K562 (cell line): ENCODE measurements around the gene KLK13.

Experiments
- ATF4 ChIP-seq: fragments of 450-650 bp; formaldehyde crosslinking; IDR thresholded peaks from 2 replicates; pipeline ENCODE4 v1.4.0; 2022; ENCODE audit warnings: mild to moderate bottlenecking, moderate library complexity
- CBX2 ChIP-seq: fragments of 200-600 bp; sonication (generic); IDR thresholded peaks from one replicate; pipeline ENCODE4 v1.6.1; 2012; ENCODE audit warnings: mild to moderate bottlenecking, low read length, inconsistent platforms; ENCODE audit not compliant: insufficient read depth, poor library complexity, severe bottlenecking
- IRF1 ChIP-seq: sonication (generic); formaldehyde crosslinking; IDR thresholded peaks from 2 replicates; pipeline ENCODE4 v1.8.0; 2022; ENCODE audit warnings: missing genetic modification reagents, mild to moderate bottlenecking, borderline replicate concordance
- SMC3 ChIP-seq: conservative IDR thresholded peaks from 2 replicates; pipeline ENCODE4 v1.6.1; 2011; ENCODE audit warnings: low read depth, low read length, improper control_type of control experiment; ENCODE audit not compliant: insufficient read depth
- TAF9B ChIP-seq: fragments of 450-650 bp; IDR thresholded peaks from 2 replicates; pipeline ENCODE4 v1.6.1; 2018; ENCODE audit warnings: mild to moderate bottlenecking; ENCODE audit not compliant: partially characterized antibody
- ZBTB33 ChIP-seq: sonication (generic); formaldehyde crosslinking; IDR thresholded peaks from 2 replicates; pipeline ENCODE4 v1.8.1; 2023; ENCODE audit warnings: mild to moderate bottlenecking, missing genetic modification reagents
- ZNF324 ChIP-seq: fragments of 250-450 bp; sonication (Bioruptor Pico); IDR thresholded peaks from 2 replicates; pipeline ENCODE4 v1.4.0; 2020; ENCODE audit warnings: mild to moderate bottlenecking
- ZNF354B ChIP-seq: fragments of 250-450 bp; sonication (Bioruptor Pico); IDR thresholded peaks from 2 replicates; pipeline ENCODE4 v1.4.0; 2020
- ZNF431 ChIP-seq: sonication (generic); formaldehyde crosslinking; IDR thresholded peaks from 2 replicates; pipeline ENCODE4 v1.8.0; 2022; ENCODE audit warnings: mild to moderate bottlenecking, missing genetic modification reagents
- ZNF785 ChIP-seq: fragments of 250-450 bp; sonication (Bioruptor Pico); IDR thresholded peaks from 2 replicates; pipeline ENCODE4 v1.4.0; 2020; ENCODE audit warnings: mild to moderate bottlenecking

- TF ChIP-seq ZNF324 (no peak), ZNF431 (CRISPR knock-in tag) (no peak), ZNF354B (CRISPR knock-in tag) (no peak), CBX2 (no peak), TAF9B (no peak), ZNF785 (CRISPR knock-in tag) (no peak), IRF1 (no peak), SMC3 (no peak), ZBTB33 (no peak), ATF4 (no peak)
These were observed 25.6 kb upstream of the KLK13 start for GRCh38 chr19:51090471-51090870.
